RWPE1 (cell line): ENCODE results near the gene MRPL43.
A peak's percentile ranks its signal among the peaks of the same experiment; 100 is the strongest.
"Not testable (repeated sequence)": the region's sequence is repeated elsewhere in the genome, so short reads cannot be mapped to it uniquely, and the experiment has no call there.

Experiments used
- CTCF ChIA-PET: fragments of 350-600 bp; sonication (Branson Sonifier 250); formaldehyde crosslinking; extraction: SDS; loops from one replicate; lab custom pipeline; 2021; lab: Yijun Ruan, JAX
- POLR2A ChIA-PET: fragments of 400-600 bp; formaldehyde crosslinking; extraction: SDS; loops from one replicate; lab custom pipeline; 2020; ENCODE audit warnings: antibody characterized with exemption; ENCODE audit not compliant: low non-redundant PET; lab: Yijun Ruan, JAX
- DNase-seq: peaks from one replicate; pipeline ENCODE4 v3.0.0; 2012; ENCODE audit warnings: low spot score
- H3K27ac ChIP-seq: fragments of 450-650 bp; 2 replicates; pipeline ENCODE4 v1.5.1; 2017
- TF ChIP-seq, protein P1 (sequence below): fragments of 450-650 bp; conservative IDR thresholded peaks from 2 replicates; pipeline ENCODE4 v1.5.1; 2017; ENCODE audit warnings: low read depth, mild to moderate bottlenecking

Gene MRPL43

DNA sequence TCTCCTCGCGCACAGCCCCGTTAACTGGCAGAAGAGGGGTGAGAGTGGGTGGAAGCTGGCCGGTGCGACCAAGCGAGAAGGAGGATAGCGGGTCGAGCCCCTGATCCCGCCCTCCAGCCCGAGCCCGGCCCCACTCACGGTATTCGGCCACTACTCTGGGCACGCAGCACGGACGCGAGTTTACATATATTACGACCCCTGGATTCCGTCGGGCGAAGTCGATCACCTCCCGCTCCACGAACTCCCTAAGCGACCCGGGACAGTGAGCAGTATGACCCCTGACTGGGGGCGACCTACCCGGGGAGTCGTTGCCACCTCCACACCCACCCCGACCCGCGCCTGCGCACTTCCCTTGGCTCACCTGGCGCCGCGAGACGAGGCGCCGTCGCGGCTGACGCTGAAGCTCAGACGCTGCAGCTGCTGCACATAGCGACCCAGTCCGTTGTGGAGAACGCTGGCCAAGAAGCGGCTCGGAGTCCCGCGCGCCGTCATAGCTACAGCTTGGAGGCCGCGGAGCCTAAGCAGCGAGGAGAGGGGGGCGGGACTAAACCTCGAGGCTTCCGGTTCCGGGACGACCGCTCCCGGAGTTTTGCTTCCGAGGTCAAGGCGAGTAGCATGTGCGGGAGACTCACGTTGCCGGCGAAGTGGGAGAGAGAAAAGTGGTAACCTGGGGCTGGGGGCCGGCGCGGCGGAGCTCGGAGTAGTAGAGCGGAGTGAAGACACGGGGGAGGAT is at the start of gene MRPL43, which contains the start of gene TWNK:
Gene MRPL43 (minus strand): TSS at position 546 of the 733 bp plus-strand sequence. CDS start 54 bp downstream, at position 492.
Gene TWNK (plus strand): TSS at position 592 of the 733 bp plus-strand sequence. CDS start 668 bp downstream, outside the sequence.
- ChIA-PET CTCF (interaction anchor here (0.6 to 2.7 kb wide), 4 partner anchors 11 to 155 kb away, joined by 5 to 20 read pairs (median 6); partner anchors contain the start of gene LZTS2), POLR2A (interaction anchor here (0.5 kb wide), 1 partner anchor 74 kb away, joined by 8 read pairs; no protein-coding TSS in a partner anchor)
- H3K27ac ChIP-seq: peak within 1 kb of the TSS; percentile 88
- TF ChIP-seq, protein P1, sequence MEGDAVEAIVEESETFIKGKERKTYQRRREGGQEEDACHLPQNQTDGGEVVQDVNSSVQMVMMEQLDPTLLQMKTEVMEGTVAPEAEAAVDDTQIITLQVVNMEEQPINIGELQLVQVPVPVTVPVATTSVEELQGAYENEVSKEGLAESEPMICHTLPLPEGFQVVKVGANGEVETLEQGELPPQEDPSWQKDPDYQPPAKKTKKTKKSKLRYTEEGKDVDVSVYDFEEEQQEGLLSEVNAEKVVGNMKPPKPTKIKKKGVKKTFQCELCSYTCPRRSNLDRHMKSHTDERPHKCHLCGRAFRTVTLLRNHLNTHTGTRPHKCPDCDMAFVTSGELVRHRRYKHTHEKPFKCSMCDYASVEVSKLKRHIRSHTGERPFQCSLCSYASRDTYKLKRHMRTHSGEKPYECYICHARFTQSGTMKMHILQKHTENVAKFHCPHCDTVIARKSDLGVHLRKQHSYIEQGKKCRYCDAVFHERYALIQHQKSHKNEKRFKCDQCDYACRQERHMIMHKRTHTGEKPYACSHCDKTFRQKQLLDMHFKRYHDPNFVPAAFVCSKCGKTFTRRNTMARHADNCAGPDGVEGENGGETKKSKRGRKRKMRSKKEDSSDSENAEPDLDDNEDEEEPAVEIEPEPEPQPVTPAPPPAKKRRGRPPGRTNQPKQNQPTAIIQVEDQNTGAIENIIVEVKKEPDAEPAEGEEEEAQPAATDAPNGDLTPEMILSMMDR: no peak
- DNase-seq: peak; percentile 91

DNA sequence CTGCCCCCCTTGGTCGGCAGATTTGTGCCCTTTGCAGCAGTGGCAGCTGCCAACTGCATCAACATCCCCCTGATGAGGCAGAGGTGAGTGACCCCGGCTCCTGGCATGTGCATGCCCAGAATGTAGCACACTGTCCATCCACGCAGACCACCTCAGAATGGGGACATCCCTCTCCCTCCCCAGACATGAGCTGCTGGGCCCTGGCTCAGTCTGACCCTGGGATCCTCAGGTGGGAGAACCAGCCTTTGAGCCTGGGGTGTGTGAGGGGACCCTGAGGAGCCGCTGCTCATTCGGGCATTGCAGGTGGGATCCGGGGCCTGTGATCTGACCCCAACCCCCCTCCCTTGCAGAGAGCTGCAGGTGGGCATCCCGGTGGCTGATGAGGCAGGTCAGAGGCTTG is 49.4 kb upstream of the MRPL43 start:
- TF ChIP-seq, protein P1: no peak
- POLR2A ChIA-PET: no interaction called here
- no peak for DNase-seq
- CTCF ChIA-PET: interaction anchor here (0.6 kb wide), 2 partner anchors 13 to 40 kb away, joined by 3 to 4 read pairs; no protein-coding TSS in a partner anchor
- H3K27ac ChIP-seq: peak overlapping the region; percentile 1; the same call in 1 of the 2 replicates

- H3K27ac ChIP-seq: peak overlapping the region; percentile 1; the same call in 1 of the 2 replicates
- ChIA-PET CTCF (interaction anchor here (0.6 kb wide), 2 partner anchors 14 to 39 kb away, joined by 3 to 4 read pairs; no protein-coding TSS in a partner anchor), POLR2A (no interaction called here)
- no peak for DNase-seq
- TF ChIP-seq, protein P1: no peak
These were observed 48.8 kb upstream of the MRPL43 start for GRCh38 chr10:101035916-101036702.

DNA sequence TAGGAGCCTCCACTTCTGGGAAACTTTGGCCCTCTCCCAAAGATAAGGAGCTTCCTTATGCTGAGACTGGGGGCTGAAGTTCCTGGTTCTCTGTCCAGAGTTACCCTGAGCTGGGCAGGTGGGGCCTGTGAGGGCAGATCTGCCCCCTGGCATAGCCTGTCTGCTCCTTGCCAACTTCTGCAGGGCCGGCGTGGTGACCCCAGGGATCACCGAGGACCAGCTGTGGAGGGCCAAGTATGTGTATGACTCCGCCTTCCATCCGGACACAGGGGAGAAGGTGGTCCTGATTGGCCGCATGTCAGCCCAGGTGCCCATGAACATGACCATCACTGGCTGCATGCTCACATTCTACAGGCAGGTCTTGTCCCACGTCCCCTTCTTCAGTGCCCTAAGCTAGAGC is 48.0 kb upstream of the MRPL43 start:
- no peak for DNase-seq
- CTCF ChIA-PET: interaction anchor here (1.0 kb wide), 1 partner anchor 14 kb away, joined by 3 read pairs; no protein-coding TSS in a partner anchor
- TF ChIP-seq, protein P1: no peak
- no peak overlapping the region for H3K27ac ChIP-seq
- POLR2A ChIA-PET: no interaction called here

- CTCF ChIA-PET, H3K27ac ChIP-seq, DNase-seq, POLR2A ChIA-PET: not testable (repeated sequence)
These were observed 47.1 kb upstream of the MRPL43 start for GRCh38 chr10:101034404-101034803.

- peak overlapping the region; percentile 99 for H3K27ac ChIP-seq
- no peak for DNase-seq
- ChIA-PET POLR2A (interaction anchor here (1.2 kb wide), 1 partner anchor 9 kb away, joined by 4 read pairs; no protein-coding TSS in a partner anchor), CTCF (interaction anchor here (1.3 kb wide), 1 partner anchor 26 kb away, joined by 3 read pairs; no protein-coding TSS in a partner anchor)
- TF ChIP-seq, protein P1: no peak
These were observed 46.0 kb upstream of the MRPL43 start for GRCh38 chr10:101033276-101033675.
